Breast epithelium (tissue), 3 donors: ENCODE results near the gene MRPS17.

Experiments used
- POLR2A ChIP-seq: fragments of 450-650 bp; IDR thresholded peaks from one replicate; pipeline ENCODE4 v1.6.1; 2016; ENCODE audit warnings: antibody characterized with exemption, mild to moderate bottlenecking, moderate library complexity
- POLR2AphosphoS5 ChIP-seq, 3 donors: sonication (generic); formaldehyde crosslinking; IDR thresholded peaks; one replicate each; pipeline ENCODE4 v1.6.1; 2017; ENCODE audit warnings: antibody characterized with exemption in 3 of 3
- TF ChIP-seq, protein P1 (sequence below), 3 donors: fragments of 450-650 bp; IDR thresholded peaks; one replicate each; pipeline ENCODE4 v1.5.1; 2016 to 2017; ENCODE audit warnings: antibody characterized with exemption in 3 of 3, mild to moderate bottlenecking in 3 of 3, moderate library complexity in 3 of 3

DNA sequence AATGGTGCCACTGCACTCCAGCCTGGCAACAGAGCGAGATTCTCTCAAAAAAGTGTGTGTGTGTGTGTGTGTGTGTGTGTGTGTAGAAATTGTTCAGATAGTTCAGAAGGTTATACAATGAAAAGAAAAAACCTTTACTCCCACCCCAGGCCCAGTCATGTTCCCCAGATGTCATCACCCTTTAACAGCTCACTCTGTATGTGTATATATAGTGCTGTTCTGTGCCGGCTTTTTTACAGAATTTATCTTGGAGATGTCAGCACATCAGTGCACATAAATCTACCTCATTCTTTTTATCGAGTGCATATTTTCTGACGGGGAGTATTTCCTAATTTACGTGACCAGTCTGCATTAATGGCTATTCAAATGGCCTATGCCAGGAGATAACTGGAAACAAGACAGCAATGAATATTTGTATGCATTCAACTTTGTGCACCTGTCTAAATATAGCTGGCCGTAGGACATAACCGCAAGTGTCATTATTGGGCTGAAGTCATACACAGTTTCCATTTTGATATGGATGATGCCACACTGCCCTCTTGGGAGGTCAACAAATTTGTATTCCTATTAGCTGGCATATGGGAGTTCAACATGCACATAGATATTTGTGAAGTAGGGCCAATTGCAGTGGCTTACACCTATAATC, 24.4 kb downstream of the MRPS17 start:
- TF ChIP-seq, protein P1, sequence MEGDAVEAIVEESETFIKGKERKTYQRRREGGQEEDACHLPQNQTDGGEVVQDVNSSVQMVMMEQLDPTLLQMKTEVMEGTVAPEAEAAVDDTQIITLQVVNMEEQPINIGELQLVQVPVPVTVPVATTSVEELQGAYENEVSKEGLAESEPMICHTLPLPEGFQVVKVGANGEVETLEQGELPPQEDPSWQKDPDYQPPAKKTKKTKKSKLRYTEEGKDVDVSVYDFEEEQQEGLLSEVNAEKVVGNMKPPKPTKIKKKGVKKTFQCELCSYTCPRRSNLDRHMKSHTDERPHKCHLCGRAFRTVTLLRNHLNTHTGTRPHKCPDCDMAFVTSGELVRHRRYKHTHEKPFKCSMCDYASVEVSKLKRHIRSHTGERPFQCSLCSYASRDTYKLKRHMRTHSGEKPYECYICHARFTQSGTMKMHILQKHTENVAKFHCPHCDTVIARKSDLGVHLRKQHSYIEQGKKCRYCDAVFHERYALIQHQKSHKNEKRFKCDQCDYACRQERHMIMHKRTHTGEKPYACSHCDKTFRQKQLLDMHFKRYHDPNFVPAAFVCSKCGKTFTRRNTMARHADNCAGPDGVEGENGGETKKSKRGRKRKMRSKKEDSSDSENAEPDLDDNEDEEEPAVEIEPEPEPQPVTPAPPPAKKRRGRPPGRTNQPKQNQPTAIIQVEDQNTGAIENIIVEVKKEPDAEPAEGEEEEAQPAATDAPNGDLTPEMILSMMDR (IDR thresholded peaks at IDR 0.05) = no peak
- TF ChIP-seq POLR2A (no peak), POLR2AphosphoS5 (IDR thresholded peaks at IDR 0.05) (no peak)
